ENCODE data around the gene MIP. TPM values are rescaled to one million over a fixed set of nuclear protein-coding genes. Genes with fewer than 3 reads are reported as not detected.

Gene MIP
- total and polyA plus RNA-seq, 10 of the 15 experiments (the other 5 are each of a cell fraction or from before 2014, with no cell fraction given) = 0.04 to 0.18 (median 0.11) TPM; not detected in 3

- DNase-seq (ENCODE audit: low read depth, low spot score) (peak; percentile 53), FAIRE-seq (peak; percentile 62), ATAC-seq (peak; percentile 98)
- RAD21 ChIA-PET (ENCODE audit: unreplicated experiment) = interaction anchor here (0.7 to 1.3 kb wide), 2 partner anchors 149 to 1296 kb away, joined by 3 read pairs; no protein-coding TSS in a partner anchor
- H3K4me1 ChIP-seq (ENCODE audit: control insufficient read depth, insufficient read depth, low read length) = peaks cover 4% of the 10 kb centered on the region; the same call in 1 of the 2 replicates
- H3K36me3 ChIP-seq (ENCODE audit: control insufficient read depth in 2 of 2, insufficient read depth in 2 of 2, low read length in 1 of 2) = no peaks in the 10 kb centered on the region
- H3K4me2 ChIP-seq (ENCODE audit: control insufficient read depth, insufficient read depth) = peak within 1 kb of the TSS; percentile 97
- peak within 1 kb of the TSS; percentile 41; the same call in 1 of the 2 replicates for H3K9ac ChIP-seq (ENCODE audit: control insufficient read depth, insufficient read depth, low read length)
- H2AFZ ChIP-seq (ENCODE audit: control insufficient read depth, low read depth, low read length) = peak within 1 kb of the TSS; percentile 59
- SMC1A ChIA-PET (ENCODE audit: uncharacterized antibody, unreplicated experiment) = no interaction called here
- no TSS peak for BruUV-seq (replicated peaks)
- 37% methylated on average over 59 of the region's 59 CpGs for WGBS (ENCODE audit: insufficient coverage, insufficient replicate concordance, low lambda C conversion rate, missing lambda C conversion rate)
- intact Hi-C loops (cut with micrococcal nuclease; ENCODE audit: unreplicated experiment) = no loop called here
- no peaks in the 10 kb centered on the region for H4K20me1 ChIP-seq (ENCODE audit: control insufficient read depth, insufficient read depth)
- CTCF ChIA-PET = interaction anchor here (0.5 to 0.6 kb wide), 2 partner anchors 24 to 141 kb away, joined by 3 read pairs; no protein-coding TSS in a partner anchor
- H3K4me3 ChIP-seq = peak within 1 kb of the TSS; percentile 71
- in situ Hi-C loops (cut with MboI) = no loop called here
- H3K27ac ChIP-seq (ENCODE audit: control insufficient read depth, insufficient read depth) = no peak within 1 kb of the TSS
- H3K9me3 ChIP-seq (replicated peaks; ENCODE audit: control insufficient read depth, insufficient read depth, low read length) = no peaks in the 10 kb centered on the region
- H3K79me2 ChIP-seq (ENCODE audit: control insufficient read depth, insufficient read depth, low read length) = no peaks in the 10 kb centered on the region
- H3K27me3 ChIP-seq (replicated peaks in 1 of 2; ENCODE audit: control insufficient read depth in 2 of 2, insufficient read depth in 2 of 2, low read length in 1 of 2) = peaks cover 0 to 2% of the 10 kb centered on the region in 2 experiments; a peak in 2 of 4 replicates
- POLR2A ChIA-PET = interaction anchor here (0.6 kb wide), 1 partner anchor 157 kb away, joined by 4 read pairs; no protein-coding TSS in a partner anchor
- no peak for TF ChIP-seq ZNF24 (IDR thresholded peaks at IDR 0.05)
- TF ChIP-seq SREBF2 (IDR thresholded peaks at IDR 0.05; ENCODE audit: low read length) = no peak
- TF ChIP-seq, protein P1, sequence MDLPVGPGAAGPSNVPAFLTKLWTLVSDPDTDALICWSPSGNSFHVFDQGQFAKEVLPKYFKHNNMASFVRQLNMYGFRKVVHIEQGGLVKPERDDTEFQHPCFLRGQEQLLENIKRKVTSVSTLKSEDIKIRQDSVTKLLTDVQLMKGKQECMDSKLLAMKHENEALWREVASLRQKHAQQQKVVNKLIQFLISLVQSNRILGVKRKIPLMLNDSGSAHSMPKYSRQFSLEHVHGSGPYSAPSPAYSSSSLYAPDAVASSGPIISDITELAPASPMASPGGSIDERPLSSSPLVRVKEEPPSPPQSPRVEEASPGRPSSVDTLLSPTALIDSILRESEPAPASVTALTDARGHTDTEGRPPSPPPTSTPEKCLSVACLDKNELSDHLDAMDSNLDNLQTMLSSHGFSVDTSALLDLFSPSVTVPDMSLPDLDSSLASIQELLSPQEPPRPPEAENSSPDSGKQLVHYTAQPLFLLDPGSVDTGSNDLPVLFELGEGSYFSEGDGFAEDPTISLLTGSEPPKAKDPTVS (IDR thresholded peaks at IDR 0.05; ENCODE audit: low read depth, low read length) = no peak
- TF ChIP-seq MYC (IDR thresholded peaks at IDR 0.05; ENCODE audit: insufficient read depth, insufficient read length, insufficient replicate concordance, low read length, severe bottlenecking) = no peak
- no peak for TF ChIP-seq BHLHE40 (IDR thresholded peaks at IDR 0.05; ENCODE audit: borderline replicate concordance in 1 of 2, low read depth in 2 of 2, low read length in 1 of 2)
- no peak for TF ChIP-seq YY1 (IDR thresholded peaks at IDR 0.05; ENCODE audit: low read depth, low read length)
- no peak for TF ChIP-seq E2F8 (IDR thresholded peaks at IDR 0.05; ENCODE audit: low read depth, partially characterized antibody)
- no peak for TF ChIP-seq SUZ12 (IDR thresholded peaks at IDR 0.05; ENCODE audit: unreplicated experiment)
- TF ChIP-seq E2F4 (IDR thresholded peaks at IDR 0.05; ENCODE audit: low read depth, low read length) = no peak
- TF ChIP-seq, protein P2, sequence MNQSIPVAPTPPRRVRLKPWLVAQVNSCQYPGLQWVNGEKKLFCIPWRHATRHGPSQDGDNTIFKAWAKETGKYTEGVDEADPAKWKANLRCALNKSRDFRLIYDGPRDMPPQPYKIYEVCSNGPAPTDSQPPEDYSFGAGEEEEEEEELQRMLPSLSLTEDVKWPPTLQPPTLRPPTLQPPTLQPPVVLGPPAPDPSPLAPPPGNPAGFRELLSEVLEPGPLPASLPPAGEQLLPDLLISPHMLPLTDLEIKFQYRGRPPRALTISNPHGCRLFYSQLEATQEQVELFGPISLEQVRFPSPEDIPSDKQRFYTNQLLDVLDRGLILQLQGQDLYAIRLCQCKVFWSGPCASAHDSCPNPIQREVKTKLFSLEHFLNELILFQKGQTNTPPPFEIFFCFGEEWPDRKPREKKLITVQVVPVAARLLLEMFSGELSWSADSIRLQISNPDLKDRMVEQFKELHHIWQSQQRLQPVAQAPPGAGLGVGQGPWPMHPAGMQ (IDR thresholded peaks at IDR 0.05; ENCODE audit: borderline replicate concordance) = no peak
- TF ChIP-seq CHD1 (IDR thresholded peaks at IDR 0.05; ENCODE audit: low read depth, low read length) = no peak
- TF ChIP-seq PKNOX1 (IDR thresholded peaks at IDR 0.05) = peak; percentile 96
Measured at GRCh38 chr12:56488041-56488955, 33.8 kb upstream of the MIP start, which contains the start of gene GLS2. GLS2 (minus strand) TSS chr12:56488161; CDS start chr12:56488118, 43 bp downstream.

Measured in GM12878 (cell line).